HG02610 (cell line): ENCODE data around the gene GLIPR1L2.
A peak's percentile ranks its signal among the peaks of the same experiment; 100 is the strongest.
"Not testable (repeated sequence)": the region's sequence is repeated elsewhere in the genome, so short reads cannot be mapped to it uniquely, and the experiment has no call there.

Experiments
- ATAC-seq: cut with Tn5 transposase; IDR thresholded peaks from one replicate; pipeline ENCODE4 v1.9.1; 2021; ENCODE audit warnings: mild to moderate bottlenecking, moderate library complexity; ENCODE audit not compliant: unreplicated experiment

GLIPR1L2 gene

GRCh38 chr12:75390899-75391538 is at the start of gene GLIPR1L2:
Gene GLIPR1L2, plus strand, starts transcription at chr12:75391089. Its CDS starts 28 bp downstream, at chr12:75391117.
- ATAC-seq, result peak; percentile 97

- no peak for ATAC-seq
These were observed 49.0 kb upstream of the GLIPR1L2 start for GRCh38 chr12:75341873-75342272.

- no peak for ATAC-seq
These were observed 45.4 kb upstream of the GLIPR1L2 start for GRCh38 chr12:75345531-75345930.

DNA sequence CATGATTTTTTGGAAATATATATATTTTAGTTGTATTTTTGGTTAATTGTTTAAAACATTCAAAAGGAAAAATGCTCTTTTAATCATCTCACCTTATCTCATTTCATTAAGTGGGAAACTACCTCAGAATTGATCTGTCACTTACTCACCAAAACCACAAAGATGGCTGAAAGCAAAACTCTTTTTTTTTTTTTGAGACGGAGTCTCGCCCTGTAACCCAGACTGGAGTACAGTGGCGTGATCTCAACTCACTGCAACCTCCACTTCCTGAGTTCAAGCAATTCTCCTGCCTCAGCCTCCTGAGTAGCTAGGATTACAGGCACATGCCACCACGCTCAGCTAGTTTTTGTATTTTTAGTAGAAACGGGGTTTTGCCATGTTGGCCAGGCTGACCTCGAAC is 44.7 kb upstream of the GLIPR1L2 start:
- ATAC-seq, result not testable (repeated sequence)

- ATAC-seq, result no peak
These were observed 40.9 kb upstream of the GLIPR1L2 start for GRCh38 chr12:75349946-75350345.

DNA sequence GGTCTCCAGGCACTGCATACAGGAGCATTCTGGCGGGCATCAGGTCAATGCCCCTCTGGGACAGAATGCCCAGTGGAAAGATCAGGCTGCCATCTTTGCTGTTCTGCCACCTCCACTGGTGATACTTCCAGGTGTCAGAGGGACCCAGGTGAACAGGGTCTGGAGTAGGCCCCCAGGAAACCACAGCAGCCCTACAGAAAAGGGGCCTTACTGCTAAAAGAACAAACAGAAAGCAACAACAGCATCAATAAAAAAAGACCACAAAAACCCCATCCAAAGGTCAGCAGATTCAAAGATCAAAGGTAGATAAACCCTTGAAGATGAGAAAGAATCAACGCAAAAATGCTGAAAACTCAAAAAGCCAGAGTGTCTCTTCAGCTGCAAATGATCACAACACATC is 40.5 kb upstream of the GLIPR1L2 start:
- ATAC-seq, result no peak

DNA sequence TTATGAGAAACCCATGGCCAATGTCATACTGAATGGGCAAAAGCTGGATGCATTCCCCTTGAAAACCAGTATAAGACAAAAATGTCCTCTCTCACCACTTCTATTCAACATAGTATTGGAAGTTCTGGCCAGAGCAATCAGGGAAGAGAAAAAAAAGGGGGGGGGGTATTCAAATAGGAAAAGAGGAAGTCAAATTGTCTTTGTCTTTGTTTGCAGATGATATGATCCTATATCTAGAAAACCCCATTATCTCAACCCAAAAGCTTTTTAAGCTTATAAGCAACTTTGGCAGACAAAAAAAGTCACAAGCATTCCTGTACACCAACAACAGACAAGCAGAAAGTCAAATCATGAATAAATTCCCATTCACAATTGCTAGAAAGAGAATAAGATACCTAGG is 36.9 kb upstream of the GLIPR1L2 start:
- ATAC-seq, result no peak

DNA sequence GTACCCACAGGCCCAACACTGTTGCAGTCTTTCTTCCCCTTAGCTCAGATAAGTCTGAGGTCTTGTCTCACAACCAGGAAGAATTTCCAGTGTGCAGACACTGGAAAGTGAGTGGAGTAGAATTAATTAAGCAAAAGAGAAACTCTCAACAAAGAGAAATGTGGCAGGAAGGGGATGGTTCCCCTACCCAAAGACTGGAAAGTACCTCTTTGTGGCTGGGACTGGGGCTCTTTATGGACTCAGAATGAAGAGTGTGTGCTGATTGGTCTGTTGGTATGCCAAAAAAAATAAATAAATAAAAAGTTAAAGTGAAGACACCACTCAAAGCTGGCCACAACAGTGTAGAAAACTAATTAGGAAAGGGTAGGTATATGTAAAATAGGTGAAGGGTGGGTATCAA is 30.0 kb upstream of the GLIPR1L2 start:
- ATAC-seq, result no peak

DNA sequence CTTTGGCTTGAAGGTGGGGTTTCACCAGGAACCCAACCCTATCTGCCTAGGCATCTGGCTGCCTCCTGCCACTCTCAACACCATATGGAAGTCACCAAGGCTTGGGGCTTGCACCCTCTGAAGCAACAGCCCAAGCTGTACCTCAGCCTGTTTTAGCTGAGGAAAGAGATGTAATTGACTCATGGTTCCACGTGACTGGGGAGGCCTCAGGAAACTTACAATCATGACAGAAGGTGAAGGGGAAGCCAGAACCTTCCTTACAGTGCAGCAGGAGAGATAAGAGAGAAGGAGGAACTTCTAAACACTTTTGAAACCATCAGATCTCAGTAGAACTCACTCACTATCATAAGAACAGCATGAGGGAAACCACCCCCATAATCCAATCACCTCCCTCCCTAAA is 29.5 kb upstream of the GLIPR1L2 start:
- ATAC-seq, result no peak

DNA sequence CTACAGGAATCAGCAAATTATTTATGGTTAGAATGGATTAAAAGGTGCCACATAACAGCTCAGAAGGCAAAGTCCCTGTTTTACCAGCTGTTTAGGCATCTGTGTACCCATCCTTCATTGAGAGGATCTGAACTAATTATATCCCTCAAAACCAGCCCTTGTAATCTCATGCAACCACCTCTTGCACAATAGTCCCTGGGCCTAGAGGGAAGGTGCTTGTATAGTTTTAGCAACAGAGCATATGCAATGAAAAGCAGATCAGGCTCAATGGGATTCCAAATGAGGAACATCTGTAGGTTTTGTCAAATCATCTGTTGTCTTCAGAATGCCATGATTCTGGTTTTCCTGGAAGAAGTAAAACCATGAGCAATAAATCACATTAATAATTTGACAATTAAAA is 26.0 kb upstream of the GLIPR1L2 start:
- ATAC-seq, result no peak

GRCh38 chr12:75366629-75367028 is 24.3 kb upstream of the GLIPR1L2 start:
- ATAC-seq, result peak; percentile 93

GRCh38 chr12:75374971-75375370 is 15.9 kb upstream of the GLIPR1L2 start:
- ATAC-seq, result no peak

DNA sequence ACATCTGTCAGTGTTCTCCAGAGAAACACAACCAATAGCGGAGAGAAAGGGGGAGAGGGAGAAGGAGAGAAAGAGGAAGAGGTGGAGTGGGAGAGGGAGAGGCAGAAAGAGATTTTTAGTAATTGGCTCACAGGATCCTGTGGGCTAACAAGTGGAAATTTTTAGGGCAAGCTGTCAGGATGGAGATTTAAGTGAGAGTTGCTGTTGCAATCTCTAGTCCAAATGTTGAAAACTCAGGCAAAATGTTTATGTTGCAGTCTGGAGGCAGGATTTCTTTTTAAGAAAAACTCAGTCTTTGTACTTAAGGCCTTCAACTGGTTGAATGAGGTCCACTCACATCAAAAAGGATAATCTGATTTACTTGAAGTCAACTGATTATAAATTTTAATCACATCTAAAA is 12.5 kb upstream of the GLIPR1L2 start:
- ATAC-seq, result no peak

GRCh38 chr12:75389061-75389460 is 1.8 kb upstream of the GLIPR1L2 start:
- no peak for ATAC-seq

GRCh38 chr12:75389706-75390105 is 1.2 kb upstream of the GLIPR1L2 start:
- ATAC-seq, result no peak

- peak; percentile 6 for ATAC-seq
These were observed 562 bp upstream of the GLIPR1L2 start for GRCh38 chr12:75390156-75390898.

DNA sequence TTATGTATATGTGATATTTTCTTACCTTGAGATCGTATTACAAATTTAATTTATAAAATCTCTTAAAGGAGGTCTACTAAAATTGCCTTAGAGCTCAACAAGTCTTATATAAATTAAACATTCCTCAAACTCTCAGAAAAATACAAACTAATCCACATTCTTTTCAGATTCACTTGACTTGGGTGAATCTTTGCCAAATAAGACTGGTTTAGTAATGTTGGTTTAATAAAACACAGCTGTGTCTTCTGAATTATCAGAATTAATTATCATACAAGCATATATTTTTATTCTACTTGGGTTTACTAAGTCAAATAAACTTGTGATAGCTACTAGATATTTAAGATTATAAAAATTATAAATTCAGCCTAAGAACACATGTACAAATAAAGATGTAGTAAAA is 13.3 kb downstream of the GLIPR1L2 start:
- ATAC-seq, result no peak

- ATAC-seq, result no peak
These were observed 16.8 kb downstream of the GLIPR1L2 start for GRCh38 chr12:75407683-75408082.

GRCh38 chr12:75409830-75410229 is 18.9 kb downstream of the GLIPR1L2 start:
- ATAC-seq, result no peak

DNA sequence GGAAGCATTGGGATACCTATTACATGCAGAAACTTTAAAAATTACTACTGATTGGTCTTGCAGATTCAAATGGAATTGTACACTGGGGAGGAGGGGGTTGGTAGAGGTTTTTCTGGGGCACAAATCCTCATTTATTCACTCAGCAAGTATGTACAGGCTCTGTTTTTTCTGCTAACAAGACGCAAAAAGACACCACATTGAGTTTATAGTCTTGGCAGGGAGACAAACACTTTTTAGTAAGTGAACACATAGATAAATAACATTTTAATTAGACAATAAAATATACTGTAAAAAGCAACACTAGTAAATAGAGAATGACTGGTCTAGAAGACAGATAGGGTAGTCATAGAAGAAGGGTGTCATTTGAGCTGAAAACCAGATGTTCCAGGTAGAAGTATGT is 23.8 kb downstream of the GLIPR1L2 start:
- ATAC-seq, result no peak

DNA sequence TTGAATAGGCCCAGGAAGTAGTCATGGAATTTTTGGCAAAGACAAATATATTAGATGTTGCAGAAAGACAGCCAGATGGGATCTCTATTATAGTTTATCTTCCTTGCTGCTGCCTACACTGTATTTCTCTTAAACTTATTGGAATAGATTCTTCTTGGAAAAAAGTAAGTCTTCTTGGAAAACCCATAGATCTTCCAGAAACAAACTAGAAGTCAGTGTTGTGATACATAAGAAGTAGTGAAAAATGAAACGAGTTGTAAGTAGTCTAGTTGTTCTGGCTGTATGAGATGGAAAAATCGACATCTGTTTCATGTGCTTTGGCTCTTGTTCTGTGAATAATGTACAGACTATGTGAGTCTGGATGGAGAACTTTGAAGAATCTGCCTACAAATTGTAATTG is 29.0 kb downstream of the GLIPR1L2 start:
- ATAC-seq, result no peak

DNA sequence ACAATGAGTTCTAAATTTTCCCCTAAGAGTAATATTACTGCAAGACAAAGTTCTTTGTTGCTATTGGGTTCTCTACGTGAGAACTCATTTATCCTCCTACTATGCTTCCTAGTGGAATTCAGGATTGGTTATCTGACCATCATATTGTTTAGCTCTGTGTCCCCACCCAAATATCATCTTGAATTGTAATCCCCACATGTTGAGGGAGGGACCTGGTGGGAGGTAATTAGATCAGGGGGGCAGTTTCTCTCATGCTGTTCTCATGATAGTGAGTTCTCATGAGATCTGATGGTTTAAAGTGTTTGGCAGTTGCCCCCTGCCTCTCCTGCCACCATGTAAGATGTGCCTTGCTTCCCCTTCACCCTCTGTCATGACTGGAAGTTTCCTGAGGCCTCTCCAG is 36.6 kb downstream of the GLIPR1L2 start:
- ATAC-seq, result no peak

DNA sequence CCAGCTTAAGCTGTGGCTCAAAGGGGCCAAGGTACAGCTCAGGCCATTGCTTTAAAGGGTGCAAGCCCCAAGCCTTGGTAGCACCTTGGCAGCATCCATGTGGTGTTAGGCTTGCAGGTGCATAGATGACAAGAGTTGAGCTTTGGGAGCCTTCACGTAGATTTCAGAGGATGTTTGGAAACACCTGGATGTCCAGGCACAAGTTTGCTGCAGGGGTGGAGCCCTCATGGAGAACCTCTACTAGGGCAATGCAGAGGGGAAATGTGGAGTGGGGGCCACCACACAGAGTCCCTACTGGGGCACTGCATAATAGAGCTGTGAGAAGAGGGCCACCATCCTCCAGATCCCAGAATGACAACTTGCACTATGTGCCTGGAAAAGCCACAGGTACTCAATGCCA is 37.9 kb downstream of the GLIPR1L2 start:
- no peak for ATAC-seq
